Keratinocyte (primary cell): ENCODE data around the gene RFFL. TPM values are rescaled to one million over a fixed set of nuclear protein-coding genes. Genes with fewer than 3 reads are reported as not detected.

Source experiments
- DNase-seq: peaks from one replicate; pipeline ENCODE4 v3.0.0-alpha.2; 2011; ENCODE audit warnings: low read depth, missing footprints, low spot score
- FAIRE-seq: peaks from 2 replicates; lab custom pipeline; 2011; peaks lifted over from hg19 to GRCh38; lab: Jason Lieb, UNC
- H2AFZ ChIP-seq: 2 replicates; pipeline ENCODE4 v1.6.0; 2012; ENCODE audit warnings: low read length, control low read depth, inconsistent platforms; ENCODE audit not compliant: control insufficient read depth
- H3K27ac ChIP-seq: 2 replicates; pipeline ENCODE4 v1.5.1; 2011; ENCODE audit warnings: low read length; ENCODE audit not compliant: control insufficient read depth, insufficient read depth
- H3K27me3 ChIP-seq: 3 replicates; pipeline ENCODE4 v1.6.0; 2011; ENCODE audit warnings: low read length; ENCODE audit not compliant: control insufficient read depth, insufficient read depth; ENCODE audit errors: extremely low read depth
- H3K36me3 ChIP-seq, 2 experiments: 2 replicates in 1 of 2; 3 replicates in 1 of 2; pipeline ENCODE4 v1.5.1; 2011; ENCODE audit warnings: low read length in 2 of 2, mild to moderate bottlenecking in 1 of 2; ENCODE audit not compliant: control insufficient read depth in 2 of 2, insufficient read depth in 2 of 2; ENCODE audit errors: extremely low read depth in 1 of 2
- H3K4me1 ChIP-seq: 3 replicates; pipeline ENCODE4 v1.5.1; 2011; ENCODE audit warnings: low read length; ENCODE audit not compliant: control insufficient read depth, insufficient read depth; ENCODE audit errors: extremely low read depth
- H3K4me2 ChIP-seq: 3 replicates; pipeline ENCODE4 v1.6.0; 2011; ENCODE audit warnings: low read depth, low read length; ENCODE audit not compliant: control insufficient read depth, insufficient read depth; ENCODE audit errors: extremely low read depth
- H3K4me3 ChIP-seq, 3 experiments: fragments of 200-600 bp in 1 of 3; sonication (generic) in 1 of 3; 2 replicates in 2 of 3; 3 replicates in 1 of 3; pipeline ENCODE4 v1.5.1; 2011 to 2016; ENCODE audit warnings: low read length in 3 of 3, mild to moderate bottlenecking in 3 of 3, control low read depth in 2 of 3, inconsistent platforms in 1 of 3, low read depth in 1 of 3, mixed read lengths in 1 of 3, mixed run types in 1 of 3, moderate library complexity in 1 of 3; ENCODE audit not compliant: control insufficient read depth in 2 of 3, insufficient read depth in 2 of 3; ENCODE audit errors: extremely low read depth in 1 of 3
- H3K79me2 ChIP-seq: 2 replicates; pipeline ENCODE4 v1.6.0; 2012; ENCODE audit warnings: low read length; ENCODE audit not compliant: control insufficient read depth, insufficient read depth
- H3K9ac ChIP-seq: 3 replicates; pipeline ENCODE4 v1.6.0; 2011; ENCODE audit warnings: low read length; ENCODE audit not compliant: control insufficient read depth, insufficient read depth; ENCODE audit errors: extremely low read depth
- H3K9me1 ChIP-seq: 3 replicates; pipeline ENCODE4 v1.6.0; 2011; ENCODE audit warnings: low read length; ENCODE audit not compliant: control insufficient read depth, insufficient read depth; ENCODE audit errors: extremely low read depth
- H3K9me3 ChIP-seq: 2 replicates; pipeline ENCODE4 v1.5.1; 2012; ENCODE audit warnings: low read depth, low read length; ENCODE audit not compliant: control insufficient read depth
- H4K20me1 ChIP-seq: 3 replicates; pipeline ENCODE4 v1.6.0; 2011; ENCODE audit warnings: low read length; ENCODE audit not compliant: control insufficient read depth, insufficient read depth; ENCODE audit errors: extremely low read depth
- EZH2 ChIP-seq: IDR thresholded peaks from one replicate; pipeline ENCODE4 v1.6.1; 2012; ENCODE audit warnings: inconsistent platforms, mild to moderate bottlenecking, low read length, moderate library complexity
- dilution Hi-C: fragments of 300-500 bp; cut with MboI; formaldehyde crosslinking; loops from one replicate; pipeline ENCODE4 v1.7.0; 2020; ENCODE audit warnings: low sequenced_read_pairs; ENCODE audit not compliant: extremely low pct_ligation_motif_present
- polyA plus RNA-seq, 5 experiments: library from polyadenylated mRNA; depleted of rRNA in 3 of 5; stranded (reverse) in 3 of 5; stranded (forward) in 1 of 5; unstranded in 1 of 5; fragments of >200 nt; gene quantifications; 1 replicate in 1 of 5; 2 replicates in 3 of 5; 3 replicates in 1 of 5; pipeline versions ENCODE4 v1.2.1 to v1.2.3, GENCODE V29; 2011 to 2012; ENCODE audit warnings: missing spikeins in 2 of 5, low read depth in 1 of 5, low replicate concordance in 1 of 5
- TF ChIP-seq, protein P1 (sequence below), 3 experiments: IDR thresholded peaks in 1 of 3; conservative IDR thresholded peaks in 1 of 3; optimal IDR thresholded peaks in 1 of 3; 2 replicates in 2 of 3; 3 replicates in 1 of 3; pipeline versions ENCODE3 to v1.5.1; 2011; ENCODE audit warnings: low read length in 3 of 3, mild to moderate bottlenecking in 3 of 3, moderate library complexity in 2 of 3, control low read depth in 1 of 3, inconsistent platforms in 1 of 3; ENCODE audit not compliant: insufficient read depth in 2 of 3; ENCODE audit errors: extremely low read depth in 1 of 3

Gene RFFL
- polyA plus RNA-seq, 1 donor (not counting 4 experiments of a cell fraction or from before 2014, with no cell fraction given), result 13.5 TPM

DNA sequence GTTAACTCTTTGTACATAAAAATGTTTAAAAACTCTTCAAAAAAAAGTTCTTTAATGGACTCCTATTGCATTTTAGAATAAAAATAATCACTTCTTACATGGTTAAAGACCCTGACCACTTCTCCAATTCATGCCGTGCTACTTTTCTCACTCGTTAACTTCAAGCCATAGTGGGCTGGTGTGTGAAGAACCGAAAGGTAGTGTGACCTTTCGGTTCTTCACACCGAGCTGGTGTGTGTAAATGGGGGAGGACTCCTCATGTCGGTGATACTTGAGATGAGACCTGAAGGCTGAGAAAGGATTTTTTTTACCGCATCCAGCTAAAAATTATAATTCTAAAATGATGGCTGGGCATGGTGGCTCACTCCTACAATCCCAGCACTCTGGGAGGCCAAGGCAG is 22.1 kb downstream of the RFFL start:
- Histone ChIP-seq H3K4me2 (no peak overlapping the region), H4K20me1 (no peaks in the 10 kb centered on the region), H3K9me3 (no peaks in the 10 kb centered on the region), H3K9ac (no peak overlapping the region), H3K36me3 (peaks cover 0 to 1% of the 10 kb centered on the region in 2 experiments), H3K4me3 (no peak overlapping the region), H3K27me3 (no peaks in the 10 kb centered on the region), H3K27ac (no peak overlapping the region), H3K79me2 (peaks cover 1% of the 10 kb centered on the region), H2AFZ (no peak overlapping the region), H3K9me1 (no peaks in the 10 kb centered on the region), H3K4me1 (no peaks in the 10 kb centered on the region)
- no peak for FAIRE-seq
- DNase-seq, result no peak
- TF ChIP-seq, protein P1, sequence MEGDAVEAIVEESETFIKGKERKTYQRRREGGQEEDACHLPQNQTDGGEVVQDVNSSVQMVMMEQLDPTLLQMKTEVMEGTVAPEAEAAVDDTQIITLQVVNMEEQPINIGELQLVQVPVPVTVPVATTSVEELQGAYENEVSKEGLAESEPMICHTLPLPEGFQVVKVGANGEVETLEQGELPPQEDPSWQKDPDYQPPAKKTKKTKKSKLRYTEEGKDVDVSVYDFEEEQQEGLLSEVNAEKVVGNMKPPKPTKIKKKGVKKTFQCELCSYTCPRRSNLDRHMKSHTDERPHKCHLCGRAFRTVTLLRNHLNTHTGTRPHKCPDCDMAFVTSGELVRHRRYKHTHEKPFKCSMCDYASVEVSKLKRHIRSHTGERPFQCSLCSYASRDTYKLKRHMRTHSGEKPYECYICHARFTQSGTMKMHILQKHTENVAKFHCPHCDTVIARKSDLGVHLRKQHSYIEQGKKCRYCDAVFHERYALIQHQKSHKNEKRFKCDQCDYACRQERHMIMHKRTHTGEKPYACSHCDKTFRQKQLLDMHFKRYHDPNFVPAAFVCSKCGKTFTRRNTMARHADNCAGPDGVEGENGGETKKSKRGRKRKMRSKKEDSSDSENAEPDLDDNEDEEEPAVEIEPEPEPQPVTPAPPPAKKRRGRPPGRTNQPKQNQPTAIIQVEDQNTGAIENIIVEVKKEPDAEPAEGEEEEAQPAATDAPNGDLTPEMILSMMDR (optimal IDR thresholded peaks at IDR 0.05 in 1 of 3, IDR thresholded peaks at IDR 0.05 in 1 of 3, conservative IDR thresholded peaks at IDR 0.05 in 1 of 3; ENCODE audit: extremely low read depth in 1 of 3, insufficient read depth in 2 of 3, low read length in 3 of 3), result no peak
- TF ChIP-seq EZH2, result no peak
- dilution Hi-C loops, result no loop called here

GRCh38 chr17:35038453-35038852 is 25.1 kb downstream of the RFFL start:
- dilution Hi-C loops, result no loop called here
- no peak for TF ChIP-seq EZH2
- TF ChIP-seq, protein P1 (optimal IDR thresholded peaks at IDR 0.05 in 1 of 3, IDR thresholded peaks at IDR 0.05 in 1 of 3, conservative IDR thresholded peaks at IDR 0.05 in 1 of 3; ENCODE audit: extremely low read depth in 1 of 3, insufficient read depth in 2 of 3, low read length in 3 of 3), result no peak
- H3K4me3 ChIP-seq, result no peak overlapping the region
- peaks cover 1% of the 10 kb centered on the region for H3K79me2 ChIP-seq
- no peak for DNase-seq
- no peak for FAIRE-seq
- H3K9me3 ChIP-seq, result no peaks in the 10 kb centered on the region
- no peak overlapping the region for H2AFZ ChIP-seq
- H3K27me3 ChIP-seq, result no peaks in the 10 kb centered on the region
- no peaks in the 10 kb centered on the region for H4K20me1 ChIP-seq
- H3K9ac ChIP-seq, result no peak overlapping the region
- no peak overlapping the region for H3K27ac ChIP-seq
- peaks cover 0 to 1% of the 10 kb centered on the region in 2 experiments for H3K36me3 ChIP-seq
- no peaks in the 10 kb centered on the region for H3K4me1 ChIP-seq
- H3K9me1 ChIP-seq, result no peaks in the 10 kb centered on the region
- no peak overlapping the region for H3K4me2 ChIP-seq
